HG03097 (cell line): ENCODE data around the gene ADGRD1.

Experiments used
- ATAC-seq: cut with Tn5 transposase; IDR thresholded peaks from one replicate; pipeline ENCODE4 v1.9.1; 2021; ENCODE audit not compliant: unreplicated experiment, low FRiP score

Gene ADGRD1

GRCh38 chr12:131096681-131097181 is 143.0 kb downstream of the ADGRD1 start:
- ATAC-seq, result no peak

GRCh38 chr12:131097202-131098177 is 143.8 kb downstream of the ADGRD1 start:
- ATAC-seq, result no peak

GRCh38 chr12:131098178-131098981 is 144.7 kb downstream of the ADGRD1 start:
- no peak for ATAC-seq

- no peak for ATAC-seq
Measured at GRCh38 chr12:131100031-131100674, 146.4 kb downstream of the ADGRD1 start.

- ATAC-seq, result no peak
Measured at GRCh38 chr12:131101006-131101405, 147.3 kb downstream of the ADGRD1 start.

GRCh38 chr12:131101703-131102492 is 148.2 kb downstream of the ADGRD1 start:
- ATAC-seq, result no peak

GRCh38 chr12:131102493-131102931 is 148.8 kb downstream of the ADGRD1 start:
- ATAC-seq, result no peak

GRCh38 chr12:131102991-131103668 is 149.4 kb downstream of the ADGRD1 start:
- no peak for ATAC-seq

GRCh38 chr12:131103669-131104462 is 150.2 kb downstream of the ADGRD1 start:
- no peak for ATAC-seq

- peak; percentile 47 for ATAC-seq
Measured at GRCh38 chr12:131104463-131105350, 151.0 kb downstream of the ADGRD1 start.

GRCh38 chr12:131105351-131105735 is 151.6 kb downstream of the ADGRD1 start:
- no peak for ATAC-seq

- no peak for ATAC-seq
Measured at GRCh38 chr12:131105736-131106348, 152.1 kb downstream of the ADGRD1 start.

- no peak for ATAC-seq
Measured at GRCh38 chr12:131106349-131106941, 152.7 kb downstream of the ADGRD1 start.

GRCh38 chr12:131108177-131108955 is 154.7 kb downstream of the ADGRD1 start:
- no peak for ATAC-seq

GRCh38 chr12:131111446-131111845 is 157.7 kb downstream of the ADGRD1 start:
- no peak for ATAC-seq

- ATAC-seq, result no peak
Measured at GRCh38 chr12:131112021-131112420, 158.3 kb downstream of the ADGRD1 start.
